BJ (cell line): ENCODE results near the gene UBL3. TPM values are rescaled to one million over a fixed set of nuclear protein-coding genes. Genes with fewer than 3 reads are reported as not detected.

ENCODE experiments used
- CTCF ChIA-PET: fragments of 350-600 bp; formaldehyde crosslinking; extraction: SDS; loops from one replicate; lab custom pipeline; 2021; ENCODE audit warnings: antibody characterized with exemption, inconsistent platforms; lab: Yijun Ruan, JAX
- POLR2A ChIA-PET: fragments of 300-600 bp; sonication (Branson Sonifier 250); formaldehyde crosslinking; extraction: SDS; loops from one replicate; lab custom pipeline; 2021; ENCODE audit warnings: antibody characterized with exemption; lab: Charles Lee
- DNase-seq: peaks from one replicate; pipeline ENCODE4 v3.0.0-alpha.2; 2011; ENCODE audit warnings: low read depth
- H3K27me3 ChIP-seq: 2 replicates; pipeline ENCODE4 v1.6.0; 2011; ENCODE audit warnings: low read length; ENCODE audit not compliant: control insufficient read depth, insufficient read depth
- H3K36me3 ChIP-seq: 2 replicates; pipeline ENCODE4 v1.5.1; 2011; ENCODE audit warnings: low read length; ENCODE audit not compliant: control insufficient read depth, insufficient read depth
- H3K4me3 ChIP-seq: 2 replicates; pipeline ENCODE4 v1.5.1; 2011; ENCODE audit warnings: low read depth, mild to moderate bottlenecking, control low read depth, low read length
- CTCF ChIP-seq: IDR thresholded peaks from 2 replicates; pipeline ENCODE4 v1.5.1; 2011; ENCODE audit warnings: low read depth, mild to moderate bottlenecking, control low read depth, inconsistent platforms, low read length, moderate library complexity; ENCODE audit not compliant: insufficient read depth
- polyA plus RNA-seq: library from polyadenylated mRNA; depleted of rRNA; stranded (reverse); fragments of >200 nt; gene quantifications from 2 replicates; pipeline ENCODE4 v1.2.3, GENCODE V29; 2011

The UBL3 gene
- polyA plus RNA-seq, 1 experiment = 18.0 TPM

GRCh38 chr13:29847501-29847983, 2.9 kb downstream of the UBL3 start:
- Histone ChIP-seq H3K27me3 (no peaks in the 10 kb centered on the region), H3K36me3 (no peaks in the 10 kb centered on the region), H3K4me3 (peak overlapping the region; percentile 48)
- no peak for TF ChIP-seq CTCF
- ChIA-PET POLR2A (interaction anchor here (0.6 kb wide), 1 partner anchor 69 kb away, joined by 4 read pairs; no protein-coding TSS in a partner anchor), CTCF (interaction anchor here (0.6 to 10.5 kb wide), 6 partner anchors 28 to 741 kb away, joined by 3 to 103 read pairs (median 4); no protein-coding TSS in a partner anchor)
- no peak for DNase-seq

- no peak for DNase-seq
- ChIA-PET POLR2A (no interaction called here), CTCF (interaction anchor here (0.7 to 10.5 kb wide), 12 partner anchors 11 to 273 kb away, joined by 3 to 103 read pairs (median 3); no protein-coding TSS in a partner anchor)
- Histone ChIP-seq H3K36me3 (no peaks in the 10 kb centered on the region), H3K4me3 (peak overlapping the region; percentile 48), H3K27me3 (no peaks in the 10 kb centered on the region)
- TF ChIP-seq CTCF = no peak
Observed at GRCh38 chr13:29846475-29847256, 3.8 kb downstream of the UBL3 start.

GRCh38 chr13:29845440-29846056, 4.9 kb downstream of the UBL3 start:
- DNase-seq = no peak
- CTCF ChIA-PET = interaction anchor here (0.5 to 10.5 kb wide), 10 partner anchors 14 to 338 kb away, joined by 3 to 103 read pairs (median 3); no protein-coding TSS in a partner anchor
- Histone ChIP-seq H3K27me3 (no peaks in the 10 kb centered on the region), H3K36me3 (no peaks in the 10 kb centered on the region), H3K4me3 (no peak overlapping the region)
- POLR2A ChIA-PET = no interaction called here
- TF ChIP-seq CTCF = peak; percentile 34

GRCh38 chr13:29844441-29844840, 6.0 kb downstream of the UBL3 start:
- no peaks in the 10 kb centered on the region for H3K36me3 ChIP-seq
- DNase-seq = no peak
- no peak overlapping the region for H3K4me3 ChIP-seq
- H3K27me3 ChIP-seq = no peaks in the 10 kb centered on the region
- no peak for TF ChIP-seq CTCF
- CTCF ChIA-PET = interaction anchor here (0.7 to 10.5 kb wide), 8 partner anchors 10 to 274 kb away, joined by 3 to 103 read pairs (median 4); no protein-coding TSS in a partner anchor
- POLR2A ChIA-PET = interaction anchor here (0.7 kb wide), 1 partner anchor 37 kb away, joined by 3 read pairs; no protein-coding TSS in a partner anchor

- no peak for DNase-seq
- no peaks in the 10 kb centered on the region for H3K36me3 ChIP-seq
- no peak for TF ChIP-seq CTCF
- no peak overlapping the region for H3K4me3 ChIP-seq
- ChIA-PET CTCF (interaction anchor here (10.5 kb wide), 1 partner anchor 273 kb away, joined by 103 read pairs; no protein-coding TSS in a partner anchor), POLR2A (no interaction called here)
- H3K27me3 ChIP-seq = no peaks in the 10 kb centered on the region
Observed at GRCh38 chr13:29840585-29840984, 9.8 kb downstream of the UBL3 start.
